Measurements from ENCODE around the gene CA7. TPM values are rescaled to one million over a fixed set of nuclear protein-coding genes. Genes with fewer than 3 reads are reported as not detected.

The CA7 gene
- total RNA-seq, 4 donors from 2014 or later, result 0.33 TPM; not detected in 3

DNA sequence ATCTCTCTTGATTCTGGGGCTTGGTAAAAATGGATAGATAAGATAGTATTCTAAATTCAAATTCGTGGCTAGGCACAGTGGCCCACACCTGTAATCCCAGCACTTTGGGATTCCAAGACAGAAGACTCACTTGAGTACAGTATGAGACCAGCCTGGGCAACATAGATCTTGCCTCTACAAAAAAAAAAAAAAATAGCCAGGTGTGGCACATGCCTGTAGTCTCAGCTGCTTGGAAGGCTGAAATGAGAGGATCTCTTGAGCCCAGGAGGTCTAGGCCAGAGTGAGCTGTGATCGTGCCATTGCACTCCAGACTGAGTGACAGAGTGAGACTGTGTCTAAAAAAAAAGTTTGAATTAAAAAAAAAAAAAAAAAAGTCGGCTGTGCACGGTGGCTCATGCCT lies 45.4 kb downstream of the CA7 start:
- DNase-seq (ENCODE audit: extremely low spot score), result no peak
- no peak overlapping the region for H3K4me3 ChIP-seq
- no peaks in the 10 kb centered on the region for H3K27me3 ChIP-seq
- WGBS, result 77% methylated on average over 4 of the region's 4 CpGs
- intact Hi-C loops (cut with DNase I), result no loop called here
- TF ChIP-seq, protein P1, sequence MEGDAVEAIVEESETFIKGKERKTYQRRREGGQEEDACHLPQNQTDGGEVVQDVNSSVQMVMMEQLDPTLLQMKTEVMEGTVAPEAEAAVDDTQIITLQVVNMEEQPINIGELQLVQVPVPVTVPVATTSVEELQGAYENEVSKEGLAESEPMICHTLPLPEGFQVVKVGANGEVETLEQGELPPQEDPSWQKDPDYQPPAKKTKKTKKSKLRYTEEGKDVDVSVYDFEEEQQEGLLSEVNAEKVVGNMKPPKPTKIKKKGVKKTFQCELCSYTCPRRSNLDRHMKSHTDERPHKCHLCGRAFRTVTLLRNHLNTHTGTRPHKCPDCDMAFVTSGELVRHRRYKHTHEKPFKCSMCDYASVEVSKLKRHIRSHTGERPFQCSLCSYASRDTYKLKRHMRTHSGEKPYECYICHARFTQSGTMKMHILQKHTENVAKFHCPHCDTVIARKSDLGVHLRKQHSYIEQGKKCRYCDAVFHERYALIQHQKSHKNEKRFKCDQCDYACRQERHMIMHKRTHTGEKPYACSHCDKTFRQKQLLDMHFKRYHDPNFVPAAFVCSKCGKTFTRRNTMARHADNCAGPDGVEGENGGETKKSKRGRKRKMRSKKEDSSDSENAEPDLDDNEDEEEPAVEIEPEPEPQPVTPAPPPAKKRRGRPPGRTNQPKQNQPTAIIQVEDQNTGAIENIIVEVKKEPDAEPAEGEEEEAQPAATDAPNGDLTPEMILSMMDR (IDR thresholded peaks at IDR 0.05), result no peak
- TF ChIP-seq POLR2AphosphoS5 (IDR thresholded peaks at IDR 0.05), result no peak
- no peak for TF ChIP-seq POLR2A (IDR thresholded peaks at IDR 0.05; ENCODE audit: low read depth)
- H3K36me3 ChIP-seq, result peaks cover 9 to 27% (median 18%) of the 10 kb centered on the region in 4 donors
- no peak overlapping the region for H3K27ac ChIP-seq (replicated peaks in 1 of 4)
- H3K4me1 ChIP-seq, result no peaks in the 10 kb centered on the region
- no peaks in the 10 kb centered on the region for H3K9me3 ChIP-seq

DNA sequence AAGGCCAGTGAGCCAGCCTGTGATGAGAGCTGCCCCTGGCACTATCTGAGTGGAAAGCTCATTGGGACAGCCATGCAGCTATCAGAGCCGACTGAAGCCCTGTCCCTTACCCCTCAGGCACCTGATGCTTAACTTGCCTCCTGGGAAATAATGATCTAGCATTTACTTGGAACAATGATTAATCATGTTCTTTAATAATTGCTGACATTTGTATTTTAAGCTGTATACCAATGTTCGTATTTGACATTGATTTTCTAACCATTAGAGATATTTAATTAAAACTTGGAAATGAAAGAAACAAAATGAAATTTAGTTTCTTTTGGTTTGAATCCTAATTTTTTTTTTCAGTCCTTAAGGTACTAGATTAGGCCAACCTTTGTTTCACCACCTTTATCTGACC lies 46.6 kb downstream of the CA7 start:
- TF ChIP-seq EP300 (IDR thresholded peaks at IDR 0.05) (no peak), POLR2AphosphoS5 (IDR thresholded peaks at IDR 0.05) (no peak), POLR2A (IDR thresholded peaks at IDR 0.05; ENCODE audit: low read depth) (no peak)
- TF ChIP-seq, protein P1 (IDR thresholded peaks at IDR 0.05), result no peak
- Histone ChIP-seq H3K36me3 (peaks cover 0 to 16% (median 6%) of the 10 kb centered on the region in 4 donors), H3K27ac (replicated peaks in 1 of 4) (no peak overlapping the region), H3K27me3 (no peaks in the 10 kb centered on the region), H3K9me3 (no peaks in the 10 kb centered on the region), H3K4me3 (no peak overlapping the region), H3K4me1 (peaks cover 0 to 8% (median 3%) of the 10 kb centered on the region in 4 donors)
- no peak for DNase-seq (ENCODE audit: extremely low spot score)
- 78% methylated on average over 2 of the region's 2 CpGs for WGBS
- intact Hi-C loops (cut with DNase I), result no loop called here

DNA sequence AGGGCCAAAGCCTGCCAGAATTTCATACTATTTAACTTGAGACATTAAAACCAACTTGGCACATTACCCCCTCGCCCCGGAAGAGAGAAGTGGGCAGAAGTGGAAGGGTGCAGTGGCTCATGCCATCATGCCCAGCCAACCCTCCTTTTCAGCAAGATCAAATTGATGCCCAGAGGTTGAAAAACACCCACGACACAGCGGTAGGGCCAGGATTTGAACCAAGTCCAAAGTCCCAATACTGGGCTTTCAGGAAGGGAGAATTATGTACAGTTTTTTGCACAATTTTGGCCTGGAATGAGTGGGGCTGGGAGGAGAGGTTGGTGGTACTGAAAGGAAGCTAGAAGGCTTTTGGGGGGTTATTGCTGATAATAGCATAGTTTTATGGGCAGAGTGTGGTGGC lies 47.1 kb downstream of the CA7 start:
- DNase-seq (ENCODE audit: extremely low spot score), result no peak
- Histone ChIP-seq H3K4me3 (no peak overlapping the region), H3K36me3 (peaks cover 0 to 10% (median 3%) of the 10 kb centered on the region in 4 donors), H3K4me1 (peaks cover 0 to 9% (median 4%) of the 10 kb centered on the region in 4 donors), H3K27me3 (no peaks in the 10 kb centered on the region), H3K9me3 (no peaks in the 10 kb centered on the region), H3K27ac (replicated peaks in 1 of 4) (no peak overlapping the region)
- WGBS, result 84% methylated on average over 4 of the region's 4 CpGs
- intact Hi-C loops (cut with DNase I), result no loop called here
- TF ChIP-seq POLR2A (IDR thresholded peaks at IDR 0.05; ENCODE audit: low read depth), result no peak
- TF ChIP-seq POLR2AphosphoS5 (IDR thresholded peaks at IDR 0.05), result no peak
- TF ChIP-seq, protein P1 (IDR thresholded peaks at IDR 0.05), result no peak
- TF ChIP-seq EP300 (IDR thresholded peaks at IDR 0.05), result no peak

GRCh38 chr16:66891797-66892196 lies 47.6 kb downstream of the CA7 start:
- WGBS, result 90% methylated on average over 6 of the region's 6 CpGs
- intact Hi-C loops (cut with DNase I), result no loop called here
- Histone ChIP-seq H3K4me1 (peaks cover 0 to 9% (median 4%) of the 10 kb centered on the region in 4 donors), H3K36me3 (peaks cover 0 to 6% (median under 1%) of the 10 kb centered on the region in 4 donors), H3K9me3 (no peaks in the 10 kb centered on the region), H3K27ac (replicated peaks in 1 of 4) (no peak overlapping the region), H3K4me3 (no peak overlapping the region), H3K27me3 (no peaks in the 10 kb centered on the region)
- no peak for DNase-seq (ENCODE audit: extremely low spot score)
- TF ChIP-seq POLR2A (IDR thresholded peaks at IDR 0.05; ENCODE audit: low read depth) (no peak), EP300 (IDR thresholded peaks at IDR 0.05) (no peak), POLR2AphosphoS5 (IDR thresholded peaks at IDR 0.05) (no peak)
- TF ChIP-seq, protein P1 (IDR thresholded peaks at IDR 0.05), result no peak

DNA sequence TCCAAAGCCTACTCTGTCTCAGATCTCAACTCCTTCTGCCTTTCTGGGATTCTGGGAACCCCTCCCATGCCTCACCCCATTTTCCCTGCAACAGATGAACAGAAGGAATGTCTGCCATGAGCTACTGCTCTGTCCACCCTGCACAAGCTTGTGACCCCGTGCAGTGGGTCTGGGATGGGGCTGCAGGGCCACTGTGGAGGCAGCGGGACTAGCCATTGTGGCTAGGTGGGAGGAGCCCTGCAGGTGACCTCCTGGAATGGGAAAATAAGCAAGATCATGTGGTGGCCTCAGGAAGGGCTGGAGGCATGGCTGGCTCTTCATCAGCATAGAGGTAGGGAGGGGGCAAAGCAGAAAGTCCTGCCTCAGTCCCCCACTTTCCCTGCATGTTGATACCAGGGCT lies 49.8 kb downstream of the CA7 start:
- Histone ChIP-seq H3K36me3 (no peaks in the 10 kb centered on the region), H3K4me1 (peaks cover 7 to 27% (median 22%) of the 10 kb centered on the region in 4 donors), H3K27me3 (no peaks in the 10 kb centered on the region), H3K9me3 (no peaks in the 10 kb centered on the region), H3K27ac (replicated peaks in 1 of 4) (no peak overlapping the region), H3K4me3 (no peak overlapping the region)
- DNase-seq (ENCODE audit: extremely low spot score), result no peak
- intact Hi-C loops (cut with DNase I), result no loop called here
- no peak for TF ChIP-seq POLR2A (IDR thresholded peaks at IDR 0.05; ENCODE audit: low read depth)
- TF ChIP-seq EP300 (IDR thresholded peaks at IDR 0.05), result no peak
- TF ChIP-seq, protein P1 (IDR thresholded peaks at IDR 0.05), result no peak
- no peak for TF ChIP-seq POLR2AphosphoS5 (IDR thresholded peaks at IDR 0.05)
- 66% methylated on average over 2 of the region's 2 CpGs for WGBS
